WERI-Rb-1 (cell line): Measurements from ENCODE around the gene CALML3.

Experiments
- DNase-seq: peaks from one replicate; pipeline ENCODE4 v3.0.0-alpha.2; 2020
- H3K27ac ChIP-seq: fragments of 250-450 bp; sonication (Bioruptor Pico); 2 replicates; pipeline ENCODE4 v1.5.1; 2020; ENCODE audit warnings: mild to moderate bottlenecking, moderate library complexity
- H3K27me3 ChIP-seq: fragments of 250-450 bp; sonication (Bioruptor Pico); 2 replicates; pipeline ENCODE4 v1.5.1; 2021; ENCODE audit warnings: mild to moderate bottlenecking, low read depth, moderate library complexity; ENCODE audit not compliant: insufficient read depth, severe bottlenecking
- H3K36me3 ChIP-seq: fragments of 250-450 bp; sonication (Bioruptor Pico); 2 replicates; pipeline ENCODE4 v1.5.1; 2020; ENCODE audit warnings: mild to moderate bottlenecking, moderate library complexity
- H3K4me3 ChIP-seq: 2 replicates; pipeline ENCODE4 v1.5.1; 2011; ENCODE audit warnings: low read depth, mild to moderate bottlenecking, control low read depth, low read length
- H3K9me3 ChIP-seq: fragments of 250-450 bp; sonication (Bioruptor Pico); 2 replicates; pipeline ENCODE4 v1.5.1; 2021; ENCODE audit warnings: mild to moderate bottlenecking, moderate library complexity; ENCODE audit not compliant: severe bottlenecking
- TF ChIP-seq, protein P1 (sequence below): IDR thresholded peaks from 2 replicates; pipeline ENCODE4 v1.5.1; 2011; ENCODE audit warnings: low read depth, mild to moderate bottlenecking, control low read depth, inconsistent platforms, low read length

The CALML3 gene

DNA sequence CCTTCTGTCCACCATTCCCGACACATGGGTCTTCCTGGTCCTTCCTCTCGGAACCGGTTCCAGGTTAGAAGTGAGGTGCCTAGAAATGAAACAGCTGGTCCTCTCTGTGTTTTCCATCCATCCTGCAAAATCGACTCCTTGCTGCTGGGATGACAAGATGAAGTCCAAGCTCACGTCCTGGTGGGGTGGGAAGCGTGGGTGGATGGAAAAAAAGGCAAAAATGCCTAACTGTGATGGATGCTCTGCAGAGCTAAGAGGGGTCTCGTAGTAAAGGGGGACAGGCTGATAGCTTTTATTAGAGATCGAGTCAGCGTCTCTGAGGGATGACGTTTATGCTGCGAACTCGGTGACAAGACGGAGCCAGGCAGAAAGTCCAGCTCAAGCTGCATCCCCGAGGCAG is 39.5 kb upstream of the CALML3 start:
- TF ChIP-seq, protein P1, sequence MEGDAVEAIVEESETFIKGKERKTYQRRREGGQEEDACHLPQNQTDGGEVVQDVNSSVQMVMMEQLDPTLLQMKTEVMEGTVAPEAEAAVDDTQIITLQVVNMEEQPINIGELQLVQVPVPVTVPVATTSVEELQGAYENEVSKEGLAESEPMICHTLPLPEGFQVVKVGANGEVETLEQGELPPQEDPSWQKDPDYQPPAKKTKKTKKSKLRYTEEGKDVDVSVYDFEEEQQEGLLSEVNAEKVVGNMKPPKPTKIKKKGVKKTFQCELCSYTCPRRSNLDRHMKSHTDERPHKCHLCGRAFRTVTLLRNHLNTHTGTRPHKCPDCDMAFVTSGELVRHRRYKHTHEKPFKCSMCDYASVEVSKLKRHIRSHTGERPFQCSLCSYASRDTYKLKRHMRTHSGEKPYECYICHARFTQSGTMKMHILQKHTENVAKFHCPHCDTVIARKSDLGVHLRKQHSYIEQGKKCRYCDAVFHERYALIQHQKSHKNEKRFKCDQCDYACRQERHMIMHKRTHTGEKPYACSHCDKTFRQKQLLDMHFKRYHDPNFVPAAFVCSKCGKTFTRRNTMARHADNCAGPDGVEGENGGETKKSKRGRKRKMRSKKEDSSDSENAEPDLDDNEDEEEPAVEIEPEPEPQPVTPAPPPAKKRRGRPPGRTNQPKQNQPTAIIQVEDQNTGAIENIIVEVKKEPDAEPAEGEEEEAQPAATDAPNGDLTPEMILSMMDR = no peak
- no peaks in the 10 kb centered on the region for H3K27me3 ChIP-seq
- no peak for DNase-seq
- H3K27ac ChIP-seq = no peak overlapping the region
- H3K36me3 ChIP-seq = no peaks in the 10 kb centered on the region
- H3K9me3 ChIP-seq = no peaks in the 10 kb centered on the region
- no peak overlapping the region for H3K4me3 ChIP-seq

DNA sequence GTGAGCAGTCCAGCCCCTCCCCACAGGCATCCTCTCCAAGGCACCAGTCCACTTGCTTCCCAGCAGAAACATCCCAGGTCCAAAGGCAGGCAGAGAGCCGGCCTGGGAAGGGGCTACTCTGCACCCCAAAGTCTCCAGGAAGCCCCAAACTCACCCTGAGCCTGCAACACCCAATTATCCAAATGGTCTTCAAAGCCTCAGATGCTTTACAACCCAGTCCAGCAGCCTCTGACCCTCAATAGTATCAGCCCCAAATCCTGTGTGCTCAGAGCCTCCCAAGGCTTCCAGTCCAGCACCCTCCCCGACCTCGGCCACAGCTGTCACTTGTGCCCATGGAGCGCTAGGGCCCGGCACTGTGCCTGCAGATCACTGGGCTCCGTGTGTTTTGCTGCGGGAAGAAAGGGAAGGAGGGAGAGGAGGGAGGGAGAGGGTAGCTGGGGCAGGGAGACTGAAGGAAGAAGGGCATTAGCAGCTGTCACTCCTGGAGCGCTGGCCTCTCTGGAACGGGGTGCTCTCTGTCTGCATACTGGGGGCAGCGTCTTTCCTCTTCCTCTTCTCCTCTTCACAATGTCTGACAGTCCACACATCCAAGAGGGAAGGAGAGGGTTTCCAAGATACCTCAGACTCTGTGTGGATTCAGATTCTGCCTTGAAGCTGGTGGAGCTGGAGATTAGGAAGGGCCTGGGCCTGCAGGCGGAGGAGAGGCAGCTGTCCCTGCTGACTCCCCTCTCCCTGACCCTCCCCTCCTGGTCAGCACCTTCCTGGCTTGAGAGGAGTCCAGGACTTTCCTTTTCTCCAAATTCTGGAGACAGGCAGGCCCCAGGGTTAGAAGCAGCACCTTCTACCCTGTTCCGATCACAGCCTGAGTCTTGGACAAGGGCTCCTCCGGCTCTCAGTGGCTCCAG is 38.6 kb upstream of the CALML3 start:
- H3K27me3 ChIP-seq = no peaks in the 10 kb centered on the region
- no peaks in the 10 kb centered on the region for H3K9me3 ChIP-seq
- H3K4me3 ChIP-seq = no peak overlapping the region
- peak; percentile 30 for DNase-seq
- no peaks in the 10 kb centered on the region for H3K36me3 ChIP-seq
- H3K27ac ChIP-seq = peak overlapping the region; percentile 55
- TF ChIP-seq, protein P1 = no peak

DNA sequence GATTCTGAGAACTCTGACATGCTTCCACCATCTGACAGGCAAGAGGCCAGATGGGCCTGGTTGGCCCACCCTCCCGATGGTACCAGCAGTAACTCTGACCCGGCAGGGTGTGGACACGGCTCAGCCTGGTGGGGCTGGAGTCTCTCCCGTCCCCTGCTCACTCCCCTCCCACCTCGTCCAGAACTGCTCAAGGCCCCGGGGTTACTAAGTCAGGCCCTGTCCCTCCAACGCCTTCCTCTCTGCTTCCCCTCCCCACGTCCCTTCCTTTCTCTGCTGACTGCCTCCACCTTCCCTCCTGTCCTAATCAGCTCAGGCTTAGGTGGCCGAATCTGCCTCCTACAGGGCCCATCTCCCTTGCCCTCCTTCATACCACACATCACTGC is 37.9 kb upstream of the CALML3 start:
- Histone ChIP-seq H3K27ac (peak overlapping the region; percentile 55), H3K27me3 (no peaks in the 10 kb centered on the region), H3K4me3 (no peak overlapping the region), H3K9me3 (no peaks in the 10 kb centered on the region), H3K36me3 (no peaks in the 10 kb centered on the region)
- TF ChIP-seq, protein P1 = no peak
- DNase-seq = peak; percentile 27

DNA sequence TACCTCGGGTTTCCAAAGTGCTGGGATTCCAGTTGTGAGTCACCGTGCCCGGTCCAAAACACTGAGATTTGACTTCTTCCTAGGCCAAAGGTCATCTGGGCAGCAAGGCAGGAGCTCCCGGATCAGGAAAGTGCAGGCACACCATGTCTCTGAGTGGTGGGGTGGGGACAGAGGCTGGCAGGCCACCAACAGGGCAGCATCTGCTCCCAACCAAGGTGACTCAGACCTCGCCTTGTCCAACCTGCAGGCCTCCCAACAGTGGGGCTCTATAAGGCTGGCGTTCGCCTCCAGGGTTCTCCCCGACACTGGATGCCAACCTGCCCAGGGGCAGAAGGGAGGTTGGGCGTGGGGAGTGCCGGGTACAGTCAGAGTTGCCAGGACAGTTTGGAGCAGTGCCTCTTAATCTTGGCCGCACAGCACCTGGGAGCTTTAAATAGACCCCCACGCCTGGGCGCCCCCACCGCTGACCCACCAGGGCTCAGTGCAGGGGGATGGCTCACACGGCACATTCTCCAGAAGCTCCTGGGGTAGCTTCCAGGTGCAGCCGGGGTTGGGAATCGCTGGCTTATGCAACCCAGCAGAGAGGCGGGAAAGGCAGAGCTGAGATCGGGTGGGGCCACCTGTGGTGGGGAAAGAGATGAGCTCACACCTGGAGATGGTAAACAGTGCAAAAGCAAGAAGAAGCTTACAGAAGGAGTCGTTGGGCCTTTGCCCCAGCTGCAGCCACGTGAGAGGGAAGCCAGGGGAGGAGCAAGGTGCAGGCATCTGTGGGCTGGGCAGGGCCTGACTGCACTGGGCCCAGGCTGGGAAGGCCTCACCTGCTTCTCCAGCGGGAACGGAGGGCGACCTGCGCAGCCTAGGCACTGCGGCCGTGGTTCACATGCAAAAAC is 36.2 kb upstream of the CALML3 start:
- no peaks in the 10 kb centered on the region for H3K27me3 ChIP-seq
- H3K27ac ChIP-seq = no peak overlapping the region
- H3K9me3 ChIP-seq = no peaks in the 10 kb centered on the region
- H3K4me3 ChIP-seq = no peak overlapping the region
- no peaks in the 10 kb centered on the region for H3K36me3 ChIP-seq
- TF ChIP-seq, protein P1 = no peak
- DNase-seq = no peak

DNA sequence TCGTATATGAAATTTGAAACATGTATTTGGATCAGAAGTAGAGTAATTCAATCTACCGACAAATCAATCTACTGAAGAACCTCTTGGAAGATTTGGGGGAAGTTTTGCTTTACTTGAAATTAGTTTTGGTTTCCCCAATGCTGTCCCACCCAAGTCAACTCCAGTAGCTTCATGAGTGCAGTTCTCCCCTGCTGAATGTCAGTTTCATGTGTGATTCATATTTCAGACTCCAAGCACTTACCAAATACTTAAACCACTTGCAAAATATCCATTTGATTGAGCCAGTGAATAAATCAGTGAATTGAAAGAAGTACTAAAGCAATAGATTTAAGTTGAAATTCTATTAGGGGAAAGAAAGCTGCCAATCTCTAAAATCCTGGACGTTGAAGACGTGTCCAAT is 34.7 kb upstream of the CALML3 start:
- Histone ChIP-seq H3K36me3 (no peaks in the 10 kb centered on the region), H3K9me3 (no peaks in the 10 kb centered on the region), H3K27ac (no peak overlapping the region), H3K27me3 (no peaks in the 10 kb centered on the region), H3K4me3 (no peak overlapping the region)
- TF ChIP-seq, protein P1 = no peak
- no peak for DNase-seq
